22Rv1 (cell line): Measurements from ENCODE around the gene GHRL.

Experiments used
- ZFX ChIP-seq: fragments of 450-650 bp; IDR thresholded peaks from 2 replicates; pipeline ENCODE4 v1.6.1; 2017; ENCODE audit warnings: antibody characterized with exemption, borderline replicate concordance
- TF ChIP-seq, protein P1 (sequence below): fragments of 450-650 bp; IDR thresholded peaks from 2 replicates; pipeline ENCODE4 v1.5.1; 2017; ENCODE audit warnings: mild to moderate bottlenecking

GRCh38 chr3:10280177-10280529, 12.6 kb downstream of the GHRL start:
- TF ChIP-seq, protein P1, sequence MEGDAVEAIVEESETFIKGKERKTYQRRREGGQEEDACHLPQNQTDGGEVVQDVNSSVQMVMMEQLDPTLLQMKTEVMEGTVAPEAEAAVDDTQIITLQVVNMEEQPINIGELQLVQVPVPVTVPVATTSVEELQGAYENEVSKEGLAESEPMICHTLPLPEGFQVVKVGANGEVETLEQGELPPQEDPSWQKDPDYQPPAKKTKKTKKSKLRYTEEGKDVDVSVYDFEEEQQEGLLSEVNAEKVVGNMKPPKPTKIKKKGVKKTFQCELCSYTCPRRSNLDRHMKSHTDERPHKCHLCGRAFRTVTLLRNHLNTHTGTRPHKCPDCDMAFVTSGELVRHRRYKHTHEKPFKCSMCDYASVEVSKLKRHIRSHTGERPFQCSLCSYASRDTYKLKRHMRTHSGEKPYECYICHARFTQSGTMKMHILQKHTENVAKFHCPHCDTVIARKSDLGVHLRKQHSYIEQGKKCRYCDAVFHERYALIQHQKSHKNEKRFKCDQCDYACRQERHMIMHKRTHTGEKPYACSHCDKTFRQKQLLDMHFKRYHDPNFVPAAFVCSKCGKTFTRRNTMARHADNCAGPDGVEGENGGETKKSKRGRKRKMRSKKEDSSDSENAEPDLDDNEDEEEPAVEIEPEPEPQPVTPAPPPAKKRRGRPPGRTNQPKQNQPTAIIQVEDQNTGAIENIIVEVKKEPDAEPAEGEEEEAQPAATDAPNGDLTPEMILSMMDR: 0 out of 2 replicates have a peak, but pooled peaks have one; percentile 11
- TF ChIP-seq ZFX: no peak
